ENCODE measurements around the gene SND1. TPM values are rescaled to one million over a fixed set of nuclear protein-coding genes. Genes with fewer than 3 reads are reported as not detected.

Gene SND1
- total RNA-seq, 1 donor from 2014 or later: 232 TPM

DNA sequence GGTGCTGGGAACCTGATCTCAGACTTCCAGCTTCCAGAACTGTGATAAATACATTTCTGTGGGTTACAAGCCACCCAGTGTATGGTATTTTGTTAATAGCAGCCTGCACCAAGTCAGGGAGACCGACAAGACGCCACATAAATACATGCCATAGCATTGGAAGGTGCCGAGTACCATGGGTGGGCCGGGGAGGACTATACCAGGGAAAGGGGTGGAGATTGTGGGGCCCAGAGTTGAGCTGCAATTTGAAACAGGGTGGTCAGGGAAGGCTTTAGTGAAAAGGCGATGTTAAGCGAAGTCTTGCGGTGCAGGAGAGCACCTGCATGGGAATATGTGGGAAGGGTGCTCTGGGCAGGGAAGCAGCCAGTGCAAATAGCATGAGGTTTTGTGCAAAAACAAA is 468.1 kb downstream of the SND1 start:
- TF ChIP-seq, protein P1, sequence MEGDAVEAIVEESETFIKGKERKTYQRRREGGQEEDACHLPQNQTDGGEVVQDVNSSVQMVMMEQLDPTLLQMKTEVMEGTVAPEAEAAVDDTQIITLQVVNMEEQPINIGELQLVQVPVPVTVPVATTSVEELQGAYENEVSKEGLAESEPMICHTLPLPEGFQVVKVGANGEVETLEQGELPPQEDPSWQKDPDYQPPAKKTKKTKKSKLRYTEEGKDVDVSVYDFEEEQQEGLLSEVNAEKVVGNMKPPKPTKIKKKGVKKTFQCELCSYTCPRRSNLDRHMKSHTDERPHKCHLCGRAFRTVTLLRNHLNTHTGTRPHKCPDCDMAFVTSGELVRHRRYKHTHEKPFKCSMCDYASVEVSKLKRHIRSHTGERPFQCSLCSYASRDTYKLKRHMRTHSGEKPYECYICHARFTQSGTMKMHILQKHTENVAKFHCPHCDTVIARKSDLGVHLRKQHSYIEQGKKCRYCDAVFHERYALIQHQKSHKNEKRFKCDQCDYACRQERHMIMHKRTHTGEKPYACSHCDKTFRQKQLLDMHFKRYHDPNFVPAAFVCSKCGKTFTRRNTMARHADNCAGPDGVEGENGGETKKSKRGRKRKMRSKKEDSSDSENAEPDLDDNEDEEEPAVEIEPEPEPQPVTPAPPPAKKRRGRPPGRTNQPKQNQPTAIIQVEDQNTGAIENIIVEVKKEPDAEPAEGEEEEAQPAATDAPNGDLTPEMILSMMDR (IDR thresholded peaks at IDR 0.05; ENCODE audit: insufficient read depth, low read length, severe bottlenecking): no peak
- no peak for DNase-seq (ENCODE audit: low read depth)
- FAIRE-seq: no peak
- H3K36me3 ChIP-seq (ENCODE audit: control insufficient read depth, insufficient read depth, low read length): no peaks in the 10 kb centered on the region
- peaks cover 10% of the 10 kb centered on the region for H3K27me3 ChIP-seq (ENCODE audit: control insufficient read depth, insufficient read depth, low read length)
- H3K4me3 ChIP-seq (ENCODE audit: low read depth, low read length): no peak overlapping the region

DNA sequence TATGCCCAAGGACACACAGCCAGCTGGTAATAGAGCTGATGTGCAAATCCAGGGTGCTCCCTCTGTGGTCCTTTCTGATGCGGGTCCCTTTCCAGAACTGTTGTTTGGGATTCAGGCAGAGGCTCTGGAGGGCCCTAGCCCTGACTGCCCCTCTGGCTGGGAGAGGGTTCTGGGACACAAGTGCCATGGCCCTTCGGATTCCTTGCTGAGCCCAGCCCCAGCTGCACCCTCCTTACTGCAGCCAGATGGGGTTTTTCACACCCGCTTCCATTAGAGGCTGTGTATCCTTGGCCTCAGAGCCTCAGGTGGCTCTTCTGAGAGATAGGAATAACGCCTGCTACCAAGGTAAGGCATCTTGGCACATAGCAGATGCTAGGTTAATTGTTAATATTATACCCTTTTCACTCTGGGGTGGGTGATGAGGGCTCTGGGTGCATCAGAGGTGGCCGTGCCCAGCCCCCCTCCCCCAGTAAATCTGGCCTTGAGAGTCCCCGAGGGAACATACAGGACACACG is 469.0 kb downstream of the SND1 start:
- TF ChIP-seq, protein P1 (IDR thresholded peaks at IDR 0.05; ENCODE audit: insufficient read depth, low read length, severe bottlenecking): no peak
- no peak for FAIRE-seq
- DNase-seq (ENCODE audit: low read depth): no peak
- Histone ChIP-seq H3K36me3 (ENCODE audit: control insufficient read depth, insufficient read depth, low read length) (no peaks in the 10 kb centered on the region), H3K27me3 (ENCODE audit: control insufficient read depth, insufficient read depth, low read length) (peaks cover 10% of the 10 kb centered on the region), H3K4me3 (ENCODE audit: low read depth, low read length) (no peak overlapping the region)

DNA sequence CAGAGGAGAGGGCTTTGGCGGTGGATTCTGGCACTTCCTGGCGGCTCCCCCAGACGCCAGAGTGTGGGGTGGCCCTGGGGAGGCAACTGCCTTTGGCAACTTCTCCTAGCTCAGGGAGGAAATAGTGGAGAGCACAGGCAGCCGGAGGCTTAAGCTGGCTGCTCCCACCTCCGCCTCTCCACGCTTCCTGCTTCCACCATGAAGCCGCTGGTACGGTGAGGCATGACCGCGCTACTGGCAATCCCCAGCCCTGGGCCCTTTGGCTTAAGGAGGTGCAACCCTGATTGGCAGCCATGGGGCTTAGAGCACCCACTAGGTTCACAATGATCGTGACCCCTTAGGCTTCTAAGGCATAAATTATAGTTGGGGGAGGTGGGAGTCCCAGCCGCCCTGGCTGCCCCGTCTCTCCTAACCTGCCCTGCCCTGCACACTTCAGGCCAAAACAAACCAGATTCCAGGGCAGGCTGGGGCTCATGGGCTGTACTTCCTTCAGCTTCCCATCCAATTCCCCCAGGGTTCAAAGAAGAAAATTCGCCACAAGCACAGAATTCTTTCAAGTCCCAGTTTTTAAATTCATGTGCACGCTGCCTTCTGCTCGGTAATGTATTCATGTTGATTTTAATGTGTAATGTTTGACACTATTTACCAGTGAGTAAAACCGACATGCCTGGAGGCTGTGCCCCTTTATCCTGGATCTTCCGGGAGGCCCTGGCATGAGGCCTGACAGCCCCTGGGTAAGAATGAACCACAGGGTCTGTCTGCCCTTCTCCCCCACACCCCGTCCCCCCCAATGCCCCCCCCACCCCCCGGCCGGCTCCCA is 469.9 kb downstream of the SND1 start:
- Histone ChIP-seq H3K36me3 (ENCODE audit: control insufficient read depth, insufficient read depth, low read length) (no peaks in the 10 kb centered on the region), H3K27me3 (ENCODE audit: control insufficient read depth, insufficient read depth, low read length) (peaks cover 10% of the 10 kb centered on the region), H3K4me3 (ENCODE audit: low read depth, low read length) (no peak overlapping the region)
- TF ChIP-seq, protein P1 (IDR thresholded peaks at IDR 0.05; ENCODE audit: insufficient read depth, low read length, severe bottlenecking): no peak
- DNase-seq (ENCODE audit: low read depth) (no peak), FAIRE-seq (no peak)

DNA sequence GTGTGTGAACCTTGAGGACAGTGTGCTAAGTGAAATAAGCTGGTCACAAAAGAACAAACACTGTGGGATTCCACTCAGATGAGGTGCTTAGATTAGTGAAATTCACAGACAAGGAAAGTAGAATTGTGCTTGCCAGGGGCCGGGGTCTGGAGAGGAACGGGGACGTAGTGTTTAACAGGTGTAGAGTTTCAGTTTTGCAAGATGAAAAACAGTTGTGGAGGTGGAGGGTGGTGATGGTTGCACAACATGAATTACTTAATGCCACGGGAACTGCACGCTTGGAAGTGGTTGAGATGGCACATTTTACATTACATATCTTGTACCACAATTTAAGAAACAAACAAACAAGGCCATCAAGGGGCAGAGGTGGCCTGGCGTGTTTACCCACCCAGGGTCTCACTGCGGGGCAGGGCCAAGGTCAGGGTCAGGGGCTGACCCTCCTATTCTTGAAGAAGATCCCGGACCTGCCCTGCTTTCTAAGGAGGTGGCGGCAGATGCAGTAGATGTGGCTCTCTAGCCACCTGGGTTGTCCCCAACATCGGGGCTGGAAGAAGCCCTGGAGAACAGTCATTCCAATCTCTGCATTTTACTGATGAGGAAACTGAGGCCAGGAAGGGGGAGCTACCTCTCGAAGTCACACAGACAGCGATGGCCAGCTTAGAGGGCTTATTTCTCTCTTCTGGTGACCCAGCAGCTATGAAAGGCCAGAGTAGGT is 470.7 kb downstream of the SND1 start:
- H3K36me3 ChIP-seq (ENCODE audit: control insufficient read depth, insufficient read depth, low read length): no peaks in the 10 kb centered on the region
- DNase-seq (ENCODE audit: low read depth) (peak; percentile 37), FAIRE-seq (no peak)
- H3K27me3 ChIP-seq (ENCODE audit: control insufficient read depth, insufficient read depth, low read length): peaks cover 10% of the 10 kb centered on the region
- no peak overlapping the region for H3K4me3 ChIP-seq (ENCODE audit: low read depth, low read length)
- TF ChIP-seq, protein P1 (IDR thresholded peaks at IDR 0.05; ENCODE audit: insufficient read depth, low read length, severe bottlenecking): no peak

DNA sequence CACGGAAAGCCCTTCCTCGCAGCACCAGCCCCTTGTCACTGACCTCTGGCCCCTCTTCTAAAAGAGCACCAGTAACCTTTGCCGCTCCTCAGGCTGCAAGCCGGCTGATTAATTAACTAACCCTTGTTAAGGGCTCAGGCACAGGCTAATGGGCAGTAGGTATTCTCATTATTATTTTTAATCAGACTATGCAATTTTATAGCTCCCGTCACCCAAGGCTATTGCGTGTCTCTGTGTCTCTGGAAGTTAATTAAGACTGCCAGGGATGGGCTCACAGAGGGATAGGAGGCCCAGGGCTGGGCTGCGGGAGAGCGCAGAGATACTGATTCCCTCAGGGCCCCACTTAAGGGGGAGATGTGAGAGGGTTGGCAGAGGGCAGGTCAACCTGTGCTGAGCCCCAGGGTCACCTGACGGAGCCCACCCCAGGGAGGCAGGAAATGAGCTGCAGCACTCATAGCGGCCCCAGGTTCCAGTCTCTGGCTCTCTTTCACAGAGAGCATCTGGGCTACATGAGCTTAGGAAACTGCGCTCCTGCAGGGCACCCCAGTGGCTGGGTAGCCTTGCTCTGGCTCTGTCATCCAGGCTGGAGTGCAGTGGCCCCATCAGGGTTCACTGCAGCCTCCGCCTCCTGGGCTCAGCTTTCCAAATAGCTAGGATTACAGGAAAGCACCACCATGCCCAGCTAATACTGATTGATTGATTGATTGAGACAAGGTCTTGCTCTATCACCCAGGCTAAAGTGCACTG is 471.5 kb downstream of the SND1 start:
- peaks cover 10% of the 10 kb centered on the region for H3K27me3 ChIP-seq (ENCODE audit: control insufficient read depth, insufficient read depth, low read length)
- FAIRE-seq (no peak), DNase-seq (ENCODE audit: low read depth) (no peak)
- H3K36me3 ChIP-seq (ENCODE audit: control insufficient read depth, insufficient read depth, low read length): no peaks in the 10 kb centered on the region
- H3K4me3 ChIP-seq (ENCODE audit: low read depth, low read length): no peak overlapping the region
- TF ChIP-seq, protein P1 (IDR thresholded peaks at IDR 0.05; ENCODE audit: insufficient read depth, low read length, severe bottlenecking): no peak

Data from bronchial epithelial cell (primary cell).